WI38 (cell line): ENCODE results near the gene YOD1.

Experiments used
- H3K4me3 ChIP-seq: 2 replicates; pipeline ENCODE4 v1.5.1; 2011; ENCODE audit warnings: low read depth, mild to moderate bottlenecking, control low read depth, low read length
- CTCF ChIP-seq: IDR thresholded peaks from 2 replicates; pipeline ENCODE4 v1.5.1; 2012; ENCODE audit warnings: low read depth, mild to moderate bottlenecking, control low read depth, low read length

The YOD1 gene

GRCh38 chr1:207078578-207079132 is 27.6 kb upstream of the YOD1 start:
- no peak for TF ChIP-seq CTCF
- no peak overlapping the region for H3K4me3 ChIP-seq

- no peak overlapping the region for H3K4me3 ChIP-seq
- peak; percentile 86 for TF ChIP-seq CTCF
Observed at GRCh38 chr1:207077470-207078377, 26.7 kb upstream of the YOD1 start.

GRCh38 chr1:207077012-207077411 is 26.0 kb upstream of the YOD1 start:
- H3K4me3 ChIP-seq, result no peak overlapping the region
- no peak for TF ChIP-seq CTCF

GRCh38 chr1:207076181-207076955 is 25.4 kb upstream of the YOD1 start:
- TF ChIP-seq CTCF, result no peak
- no peak overlapping the region for H3K4me3 ChIP-seq

GRCh38 chr1:207073906-207074820 is 23.2 kb upstream of the YOD1 start:
- no peak for TF ChIP-seq CTCF
- H3K4me3 ChIP-seq, result no peak overlapping the region

- no peak overlapping the region for H3K4me3 ChIP-seq
- no peak for TF ChIP-seq CTCF
Observed at GRCh38 chr1:207072233-207072632, 21.2 kb upstream of the YOD1 start.
